ENCODE results near the gene SHMT1.
"Not testable (repeated sequence)": the region's sequence is repeated elsewhere in the genome, so short reads cannot be mapped to it uniquely, and the experiment has no call there.

GRCh38 chr17:18408906-18409305 lies 45.6 kb upstream of the SHMT1 start:
- TF ChIP-seq, protein P1, sequence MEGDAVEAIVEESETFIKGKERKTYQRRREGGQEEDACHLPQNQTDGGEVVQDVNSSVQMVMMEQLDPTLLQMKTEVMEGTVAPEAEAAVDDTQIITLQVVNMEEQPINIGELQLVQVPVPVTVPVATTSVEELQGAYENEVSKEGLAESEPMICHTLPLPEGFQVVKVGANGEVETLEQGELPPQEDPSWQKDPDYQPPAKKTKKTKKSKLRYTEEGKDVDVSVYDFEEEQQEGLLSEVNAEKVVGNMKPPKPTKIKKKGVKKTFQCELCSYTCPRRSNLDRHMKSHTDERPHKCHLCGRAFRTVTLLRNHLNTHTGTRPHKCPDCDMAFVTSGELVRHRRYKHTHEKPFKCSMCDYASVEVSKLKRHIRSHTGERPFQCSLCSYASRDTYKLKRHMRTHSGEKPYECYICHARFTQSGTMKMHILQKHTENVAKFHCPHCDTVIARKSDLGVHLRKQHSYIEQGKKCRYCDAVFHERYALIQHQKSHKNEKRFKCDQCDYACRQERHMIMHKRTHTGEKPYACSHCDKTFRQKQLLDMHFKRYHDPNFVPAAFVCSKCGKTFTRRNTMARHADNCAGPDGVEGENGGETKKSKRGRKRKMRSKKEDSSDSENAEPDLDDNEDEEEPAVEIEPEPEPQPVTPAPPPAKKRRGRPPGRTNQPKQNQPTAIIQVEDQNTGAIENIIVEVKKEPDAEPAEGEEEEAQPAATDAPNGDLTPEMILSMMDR (IDR thresholded peaks at IDR 0.05; ENCODE audit: borderline replicate concordance, extremely low read depth, low read length, poor library complexity, severe bottlenecking), result not testable (repeated sequence)
- TF ChIP-seq EZH2 (IDR thresholded peaks at IDR 0.05; ENCODE audit: borderline replicate concordance, low read depth, low read length, severe bottlenecking), result not testable (repeated sequence)
